ENCODE data around the gene FILIP1.

FILIP1 gene

GRCh38 chr6:75403563-75404080 is 90.0 kb downstream of the FILIP1 start:
- no peak for TF ChIP-seq CTCF (IDR thresholded peaks at IDR 0.05; ENCODE audit: extremely low read depth, insufficient read depth, missing control alignments)
- in situ Hi-C loops (cut with MboI; ENCODE audit: low pct_unique_long_range_greater_than_20kb, low sequenced_read_pairs, unreplicated experiment), result no loop called here
- no peak for DNase-seq (ENCODE audit: low spot score)

GRCh38 chr6:75402296-75402695 is 91.3 kb downstream of the FILIP1 start:
- TF ChIP-seq CTCF (IDR thresholded peaks at IDR 0.05; ENCODE audit: extremely low read depth, insufficient read depth, missing control alignments), result no peak
- peak; percentile 12 for DNase-seq (ENCODE audit: low spot score)
- in situ Hi-C loops (cut with MboI; ENCODE audit: low pct_unique_long_range_greater_than_20kb, low sequenced_read_pairs, unreplicated experiment), result no loop called here

- in situ Hi-C loops (cut with MboI; ENCODE audit: low pct_unique_long_range_greater_than_20kb, low sequenced_read_pairs, unreplicated experiment), result no loop called here
- TF ChIP-seq CTCF (IDR thresholded peaks at IDR 0.05; ENCODE audit: extremely low read depth, insufficient read depth, missing control alignments), result no peak
- DNase-seq (ENCODE audit: low spot score), result no peak
Observed at GRCh38 chr6:75397656-75398465, 95.7 kb downstream of the FILIP1 start.

- DNase-seq (ENCODE audit: low spot score), result no peak
- in situ Hi-C loops (cut with MboI; ENCODE audit: low pct_unique_long_range_greater_than_20kb, low sequenced_read_pairs, unreplicated experiment), result no loop called here
Observed at GRCh38 chr6:75397171-75397570, 96.4 kb downstream of the FILIP1 start.

GRCh38 chr6:75396005-75396800 is 97.4 kb downstream of the FILIP1 start:
- in situ Hi-C loops (cut with MboI; ENCODE audit: low pct_unique_long_range_greater_than_20kb, low sequenced_read_pairs, unreplicated experiment), result no loop called here
- no peak for DNase-seq (ENCODE audit: low spot score)
- no peak for TF ChIP-seq CTCF (IDR thresholded peaks at IDR 0.05; ENCODE audit: extremely low read depth, insufficient read depth, missing control alignments)

More at GRCh38 chr6:75397171-75397570, 96.4 kb downstream of the FILIP1 start:
- no peak for TF ChIP-seq CTCF (IDR thresholded peaks at IDR 0.05; ENCODE audit: extremely low read depth, insufficient read depth, missing control alignments)

- no peak for DNase-seq (ENCODE audit: low spot score)
- TF ChIP-seq CTCF (IDR thresholded peaks at IDR 0.05; ENCODE audit: extremely low read depth, insufficient read depth, missing control alignments), result no peak
- in situ Hi-C loops (cut with MboI; ENCODE audit: low pct_unique_long_range_greater_than_20kb, low sequenced_read_pairs, unreplicated experiment), result no loop called here
Observed at GRCh38 chr6:75393806-75394205, 99.8 kb downstream of the FILIP1 start.
